ENCODE results near the gene UBE2QL1.

The UBE2QL1 gene

GRCh38 chr5:6449465-6450158 lies 953 bp downstream of the UBE2QL1 start:
- TF ChIP-seq CTCF (IDR thresholded peaks at IDR 0.05; ENCODE audit: low read depth, low read length), result no peak
- H3K9me3 ChIP-seq, result 0 out of 2 replicates have a peak, but pooled peaks cover 3% of the 10 kb centered on the region
- H3K4me1 ChIP-seq, result peaks cover 10% of the 10 kb centered on the region
- H3K27me3 ChIP-seq, result peaks cover 9% of the 10 kb centered on the region
- no peaks in the 10 kb centered on the region for H3K36me3 ChIP-seq
- peak overlapping the region; percentile 77 for H3K4me3 ChIP-seq (ENCODE audit: low read depth, low read length)
- DNase-seq, result no peak

GRCh38 chr5:6450319-6450833 lies 1.7 kb downstream of the UBE2QL1 start:
- Histone ChIP-seq H3K9me3 (0 out of 2 replicates have a peak, but pooled peaks cover 3% of the 10 kb centered on the region), H3K36me3 (no peaks in the 10 kb centered on the region), H3K4me3 (ENCODE audit: low read depth, low read length) (peak overlapping the region; percentile 77), H3K4me1 (peaks cover 10% of the 10 kb centered on the region), H3K27me3 (peaks cover 9% of the 10 kb centered on the region)
- TF ChIP-seq CTCF (IDR thresholded peaks at IDR 0.05; ENCODE audit: low read depth, low read length), result no peak
- DNase-seq, result no peak

- H3K4me1 ChIP-seq, result peaks cover 10% of the 10 kb centered on the region
- H3K27me3 ChIP-seq, result peaks cover 9% of the 10 kb centered on the region
- no peak for DNase-seq
- H3K9me3 ChIP-seq, result peaks cover 3% of the 10 kb centered on the region; the same call in 1 of the 2 replicates
- H3K4me3 ChIP-seq (ENCODE audit: low read depth, low read length), result no peak overlapping the region
- peaks cover 5% of the 10 kb centered on the region for H3K36me3 ChIP-seq
- no peak for TF ChIP-seq CTCF (IDR thresholded peaks at IDR 0.05; ENCODE audit: low read depth, low read length)
Observed at GRCh38 chr5:6452622-6453504, 4.2 kb downstream of the UBE2QL1 start.

GRCh38 chr5:6453937-6454560 lies 5.4 kb downstream of the UBE2QL1 start:
- H3K36me3 ChIP-seq, result peaks cover 5% of the 10 kb centered on the region
- H3K9me3 ChIP-seq, result no peaks in the 10 kb centered on the region; the same call in 1 of the 2 replicates
- H3K4me1 ChIP-seq, result peaks cover 10% of the 10 kb centered on the region
- no peak overlapping the region for H3K4me3 ChIP-seq (ENCODE audit: low read depth, low read length)
- no peak for DNase-seq
- H3K27me3 ChIP-seq, result peaks cover 5% of the 10 kb centered on the region
- TF ChIP-seq CTCF (IDR thresholded peaks at IDR 0.05; ENCODE audit: low read depth, low read length), result no peak

GRCh38 chr5:6454628-6455053 lies 6.0 kb downstream of the UBE2QL1 start:
- H3K27me3 ChIP-seq, result no peaks in the 10 kb centered on the region
- H3K4me3 ChIP-seq (ENCODE audit: low read depth, low read length), result no peak overlapping the region
- no peak for DNase-seq
- no peaks in the 10 kb centered on the region; the same call in 1 of the 2 replicates for H3K9me3 ChIP-seq
- H3K36me3 ChIP-seq, result peaks cover 8% of the 10 kb centered on the region
- H3K4me1 ChIP-seq, result peaks cover 10% of the 10 kb centered on the region
- TF ChIP-seq CTCF (IDR thresholded peaks at IDR 0.05; ENCODE audit: low read depth, low read length), result no peak
